VCaP (cell line): ENCODE results near the gene ACY1.

Source experiments
- H3K27ac ChIP-seq: fragments of 450-650 bp; 2 replicates; pipeline ENCODE4 v1.5.1; 2017
- TF ChIP-seq, protein P1 (sequence below): fragments of 450-650 bp; conservative IDR thresholded peaks from 2 replicates; pipeline ENCODE4 v1.5.1; 2017; ENCODE audit warnings: mild to moderate bottlenecking, moderate library complexity

ACY1 gene

GRCh38 chr3:51974963-51975851 is 8.1 kb upstream of the ACY1 start, which contains the start of gene ABHD14A:
Gene ABHD14A (plus strand): TSS chr3:51975064. CDS start chr3:51975136, 72 bp downstream.
- peak within 1 kb of the TSS; percentile 94 for H3K27ac ChIP-seq
- TF ChIP-seq, protein P1, sequence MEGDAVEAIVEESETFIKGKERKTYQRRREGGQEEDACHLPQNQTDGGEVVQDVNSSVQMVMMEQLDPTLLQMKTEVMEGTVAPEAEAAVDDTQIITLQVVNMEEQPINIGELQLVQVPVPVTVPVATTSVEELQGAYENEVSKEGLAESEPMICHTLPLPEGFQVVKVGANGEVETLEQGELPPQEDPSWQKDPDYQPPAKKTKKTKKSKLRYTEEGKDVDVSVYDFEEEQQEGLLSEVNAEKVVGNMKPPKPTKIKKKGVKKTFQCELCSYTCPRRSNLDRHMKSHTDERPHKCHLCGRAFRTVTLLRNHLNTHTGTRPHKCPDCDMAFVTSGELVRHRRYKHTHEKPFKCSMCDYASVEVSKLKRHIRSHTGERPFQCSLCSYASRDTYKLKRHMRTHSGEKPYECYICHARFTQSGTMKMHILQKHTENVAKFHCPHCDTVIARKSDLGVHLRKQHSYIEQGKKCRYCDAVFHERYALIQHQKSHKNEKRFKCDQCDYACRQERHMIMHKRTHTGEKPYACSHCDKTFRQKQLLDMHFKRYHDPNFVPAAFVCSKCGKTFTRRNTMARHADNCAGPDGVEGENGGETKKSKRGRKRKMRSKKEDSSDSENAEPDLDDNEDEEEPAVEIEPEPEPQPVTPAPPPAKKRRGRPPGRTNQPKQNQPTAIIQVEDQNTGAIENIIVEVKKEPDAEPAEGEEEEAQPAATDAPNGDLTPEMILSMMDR: no peak

GRCh38 chr3:51975852-51976549 is 7.3 kb upstream of the ACY1 start:
- TF ChIP-seq, protein P1: no peak; the same call in none of the 2 replicates
- peak overlapping the region; percentile 94 for H3K27ac ChIP-seq

- H3K27ac ChIP-seq: peak overlapping the region; percentile 94
- TF ChIP-seq, protein P1: no peak
Measured at GRCh38 chr3:51977446-51978142, 5.7 kb upstream of the ACY1 start.

- H3K27ac ChIP-seq: no peak overlapping the region
- TF ChIP-seq, protein P1: no peak
Measured at GRCh38 chr3:51978143-51978502, 5.2 kb upstream of the ACY1 start.

DNA sequence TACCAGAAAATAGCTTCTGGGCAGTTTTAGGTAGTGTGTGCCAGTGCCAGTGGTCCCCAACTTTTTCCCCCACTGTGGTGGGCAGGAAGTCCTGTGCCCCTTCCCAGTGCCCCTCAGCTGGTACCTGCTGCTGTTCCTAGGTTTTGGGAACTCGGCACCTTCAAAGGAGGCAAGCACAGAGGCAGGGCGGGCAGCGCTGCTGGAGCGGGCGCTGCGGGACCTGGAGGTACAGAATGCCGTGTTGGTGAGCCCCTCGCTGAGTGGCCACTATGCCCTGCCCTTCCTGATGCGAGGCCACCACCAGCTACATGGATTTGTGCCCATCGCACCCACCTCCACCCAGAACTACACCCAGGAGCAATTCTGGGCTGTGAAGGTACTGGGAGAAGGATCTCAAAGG is 3.1 kb upstream of the ACY1 start:
- TF ChIP-seq, protein P1: no peak
- peak overlapping the region; percentile 97 for H3K27ac ChIP-seq

DNA sequence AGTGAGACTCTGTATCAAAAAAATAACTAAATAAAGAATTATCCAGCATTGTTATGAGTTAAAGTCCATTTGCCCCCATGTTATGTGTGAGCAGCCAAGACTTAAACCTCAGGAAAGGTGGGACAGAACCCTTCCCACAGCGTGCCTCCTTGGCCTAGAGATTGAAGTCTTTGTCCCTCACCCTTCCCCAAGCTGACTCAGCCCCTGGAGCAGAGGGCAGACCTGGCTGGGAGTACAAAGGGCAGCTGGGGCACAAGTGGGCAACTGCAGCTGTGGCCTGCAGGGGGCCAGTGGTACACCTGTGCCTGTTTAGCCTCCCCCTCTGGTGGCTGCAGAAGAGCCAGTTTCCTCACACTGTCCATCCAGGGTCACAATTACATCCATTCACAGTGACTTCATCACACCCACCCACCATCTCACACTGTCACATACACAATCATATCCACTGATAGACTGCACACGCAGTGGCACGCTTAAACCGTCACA is 940 bp upstream of the ACY1 start:
- H3K27ac ChIP-seq: peak overlapping the region; percentile 97

More for the DNA sequence above, 940 bp upstream of the ACY1 start:
- TF ChIP-seq, protein P1: peak; percentile 80
